Mucosa of descending colon (tissue), 3 donors: ENCODE measurements around the gene LTN1. TPM values are rescaled to one million over a fixed set of nuclear protein-coding genes. Genes with fewer than 3 reads are reported as not detected.

Source experiments
- ATAC-seq: fragments of 200-7000 bp; cut with Tn5 transposase; one replicate; pipeline ENCODE4 v1.9.1; 2020; ENCODE audit warnings: mild to moderate bottlenecking, moderate library complexity
- DNase-seq, 3 donors: peaks; one replicate each; pipeline ENCODE4 v3.0.0-alpha.2; 2020
- H3K36me3 ChIP-seq: fragments of 200-600 bp; one replicate; pipeline ENCODE4 v1.8.0; 2021; ENCODE audit warnings: low read depth, mild to moderate bottlenecking
- H3K4me1 ChIP-seq: fragments of 200-600 bp; one replicate; pipeline ENCODE4 v1.8.0; 2021; ENCODE audit warnings: low read depth, mild to moderate bottlenecking
- H3K4me3 ChIP-seq: fragments of 200-600 bp; one replicate; pipeline ENCODE4 v1.8.0; 2021; ENCODE audit warnings: mild to moderate bottlenecking
- H3K9me3 ChIP-seq: fragments of 200-600 bp; one replicate; pipeline ENCODE4 v1.8.0; 2021; ENCODE audit warnings: mild to moderate bottlenecking
- CTCF ChIP-seq: fragments of 200-600 bp; IDR thresholded peaks from one replicate; pipeline ENCODE4 v1.8.0; 2022; ENCODE audit warnings: antibody characterized with exemption, mild to moderate bottlenecking
- intact Hi-C, 2 donors: fragments of 100-400 bp; cut with DNase I in 1 of 2; cut with micrococcal nuclease in 1 of 2; formaldehyde crosslinking; loops; one replicate each; pipeline versions ENCODE4 v1.11.0 to v1.11.1; 2022; cut with DNase I, micrococcal nuclease
- total RNA-seq, 3 donors: library from RNA; stranded (reverse); fragmentation: NEBNext Ultra II Directional in 2 of 3; extraction: Animal tissue kit (Norgen Biotek cat#: 25700) in 2 of 3; gene quantifications; one replicate each; pipeline versions ENCODE4 v1.2.1 to v1.2.4, GENCODE V29; 2021 to 2023
- donor health status: DM: no; HTN: no; CAD: no; lungs with moderate emphysema.
- donor health status: DM: no; HTN: no; CAD: no.
- donor health status: DM: no; HTN: yes; CAD: no.

The LTN1 gene
- total RNA-seq, 3 donors from 2014 or later: 24.5 to 32.7 (median 30.9) TPM

GRCh38 chr21:28927130-28927529 is 65.5 kb downstream of the LTN1 start:
- DNase-seq (no peak), ATAC-seq (no peak)
- Histone ChIP-seq H3K4me3 (no peak overlapping the region), H3K4me1 (peaks cover 3% of the 10 kb centered on the region), H3K9me3 (no peaks in the 10 kb centered on the region), H3K36me3 (no peaks in the 10 kb centered on the region)
- TF ChIP-seq CTCF: no peak
- intact Hi-C loops: no loop called here

GRCh38 chr21:28923439-28923975 is 69.2 kb downstream of the LTN1 start:
- no peak overlapping the region for H3K4me3 ChIP-seq
- no peak for DNase-seq
- H3K4me1 ChIP-seq: peaks cover 3% of the 10 kb centered on the region
- no peaks in the 10 kb centered on the region for H3K36me3 ChIP-seq
- ATAC-seq: no peak
- H3K9me3 ChIP-seq: no peaks in the 10 kb centered on the region
- intact Hi-C loops: no loop called here
- no peak for TF ChIP-seq CTCF

DNA sequence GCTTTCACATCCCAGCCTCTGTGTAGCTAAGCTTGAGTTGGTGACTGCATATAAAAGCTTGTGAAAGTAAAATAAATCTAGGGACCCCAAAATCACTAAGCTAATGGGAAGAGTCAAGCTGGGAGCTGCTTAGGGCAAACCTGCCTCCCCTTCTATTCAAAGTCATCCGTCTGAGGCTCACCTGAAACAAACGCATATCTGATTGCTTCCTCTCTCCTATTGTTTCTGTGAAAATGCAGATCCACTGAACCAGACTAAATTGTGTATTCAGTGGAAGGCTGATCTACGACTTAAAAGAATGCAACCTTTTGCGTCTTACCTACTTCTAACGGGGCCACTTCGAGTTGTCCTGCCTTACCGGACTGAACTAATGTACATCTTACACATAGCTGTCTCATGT is 70.3 kb downstream of the LTN1 start:
- intact Hi-C loops: no loop called here
- DNase-seq (no peak), ATAC-seq (no peak)
- TF ChIP-seq CTCF: no peak
- Histone ChIP-seq H3K36me3 (no peaks in the 10 kb centered on the region), H3K4me3 (no peak overlapping the region), H3K4me1 (peaks cover 3% of the 10 kb centered on the region), H3K9me3 (no peaks in the 10 kb centered on the region)

DNA sequence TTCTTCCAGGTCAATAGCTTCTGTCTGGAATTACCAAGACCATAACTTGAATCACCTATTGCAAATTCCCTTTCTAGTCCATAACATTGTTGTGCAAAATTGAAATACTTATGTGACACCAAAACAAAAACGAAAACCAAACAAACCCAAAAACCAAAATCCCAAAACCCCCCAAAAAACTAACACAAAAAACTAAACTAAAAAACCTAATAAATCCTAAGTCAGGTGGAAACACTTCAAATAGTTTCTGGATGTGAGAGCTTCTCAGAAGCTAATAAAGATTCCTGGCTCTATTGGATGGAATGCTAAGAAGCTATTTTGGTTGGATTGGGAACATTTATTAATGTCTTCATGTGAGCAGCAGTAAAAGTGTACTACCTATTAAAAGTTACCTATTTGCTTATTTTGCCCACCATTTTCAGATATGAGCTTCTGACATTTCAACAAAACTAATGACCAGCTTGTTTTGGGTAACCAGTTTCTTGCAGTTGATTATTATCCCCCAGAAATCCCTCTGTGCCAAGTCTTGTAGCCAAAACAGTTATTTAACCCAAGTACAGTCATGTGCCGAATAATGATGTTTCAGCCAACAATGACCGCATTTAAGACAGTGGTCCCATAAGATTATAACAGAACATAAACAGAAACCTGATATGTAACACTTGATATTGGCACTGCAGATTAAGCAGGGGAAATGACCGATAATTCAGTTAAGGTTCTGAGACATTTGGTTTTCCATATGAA is 76.4 kb downstream of the LTN1 start:
- intact Hi-C loops: no loop called here
- no peak for DNase-seq
- ATAC-seq: no peak
- Histone ChIP-seq H3K4me1 (no peaks in the 10 kb centered on the region), H3K9me3 (no peaks in the 10 kb centered on the region), H3K36me3 (no peaks in the 10 kb centered on the region), H3K4me3 (no peak overlapping the region)
- no peak for TF ChIP-seq CTCF

DNA sequence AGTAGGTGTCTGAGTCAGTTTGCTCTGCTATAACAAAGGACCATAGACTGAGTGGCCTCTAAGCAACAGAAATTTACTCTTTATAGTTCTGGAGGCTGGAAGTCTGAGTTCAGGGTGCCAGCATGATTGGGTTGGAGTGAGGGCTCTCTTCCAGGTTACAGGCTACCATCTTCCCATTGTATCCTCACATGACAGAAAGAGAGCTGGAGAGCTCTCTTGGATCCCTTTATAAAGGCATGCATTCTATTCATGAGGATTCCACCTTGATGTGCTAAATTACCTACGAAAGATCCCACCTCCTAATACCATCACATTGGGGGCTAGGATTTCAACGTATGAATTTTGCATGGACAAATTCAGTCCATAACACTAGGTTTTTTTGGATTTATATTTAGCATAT is 79.6 kb downstream of the LTN1 start:
- Histone ChIP-seq H3K9me3 (no peaks in the 10 kb centered on the region), H3K4me3 (no peak overlapping the region)

More for the DNA sequence above, 79.6 kb downstream of the LTN1 start:
- no peak for DNase-seq
- ATAC-seq: no peak
- TF ChIP-seq CTCF: no peak
- Histone ChIP-seq H3K36me3 (no peaks in the 10 kb centered on the region), H3K4me1 (no peaks in the 10 kb centered on the region)
- intact Hi-C loops: no loop called here
